Astrocyte (in vitro differentiated cells and primary cell): ENCODE results near the gene SLAMF8.

Source experiments
- EZH2 ChIP-seq: IDR thresholded peaks from 2 replicates; pipeline ENCODE4 v1.6.1; 2012; ENCODE audit warnings: mild to moderate bottlenecking, low read length, inconsistent platforms; ENCODE audit not compliant: insufficient read depth
- TF ChIP-seq, protein P1 (sequence below): IDR thresholded peaks from 2 replicates; pipeline ENCODE4 v1.5.1; 2011; ENCODE audit warnings: low read depth, mild to moderate bottlenecking, inconsistent platforms, low read length, moderate library complexity; ENCODE audit not compliant: insufficient read depth

DNA sequence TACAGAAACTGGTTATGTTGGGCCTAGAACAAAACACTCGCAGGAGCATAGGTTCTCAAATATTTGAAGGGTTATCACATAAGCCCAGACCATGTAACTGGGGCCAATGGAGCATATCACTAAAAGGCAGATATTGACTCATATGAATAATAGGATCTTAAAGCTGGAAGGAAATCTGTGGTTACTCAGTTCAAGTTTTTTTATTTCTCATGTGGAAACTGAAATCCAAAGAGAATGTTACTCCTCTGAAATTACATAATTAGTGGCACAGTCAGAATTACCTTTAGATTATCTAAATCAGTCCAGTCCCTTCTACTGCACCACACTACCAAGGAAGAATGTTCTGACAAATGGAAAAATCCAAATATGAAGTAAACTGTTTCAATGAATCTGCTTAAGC, 12.0 kb downstream of the SLAMF8 start:
- TF ChIP-seq, protein P1, sequence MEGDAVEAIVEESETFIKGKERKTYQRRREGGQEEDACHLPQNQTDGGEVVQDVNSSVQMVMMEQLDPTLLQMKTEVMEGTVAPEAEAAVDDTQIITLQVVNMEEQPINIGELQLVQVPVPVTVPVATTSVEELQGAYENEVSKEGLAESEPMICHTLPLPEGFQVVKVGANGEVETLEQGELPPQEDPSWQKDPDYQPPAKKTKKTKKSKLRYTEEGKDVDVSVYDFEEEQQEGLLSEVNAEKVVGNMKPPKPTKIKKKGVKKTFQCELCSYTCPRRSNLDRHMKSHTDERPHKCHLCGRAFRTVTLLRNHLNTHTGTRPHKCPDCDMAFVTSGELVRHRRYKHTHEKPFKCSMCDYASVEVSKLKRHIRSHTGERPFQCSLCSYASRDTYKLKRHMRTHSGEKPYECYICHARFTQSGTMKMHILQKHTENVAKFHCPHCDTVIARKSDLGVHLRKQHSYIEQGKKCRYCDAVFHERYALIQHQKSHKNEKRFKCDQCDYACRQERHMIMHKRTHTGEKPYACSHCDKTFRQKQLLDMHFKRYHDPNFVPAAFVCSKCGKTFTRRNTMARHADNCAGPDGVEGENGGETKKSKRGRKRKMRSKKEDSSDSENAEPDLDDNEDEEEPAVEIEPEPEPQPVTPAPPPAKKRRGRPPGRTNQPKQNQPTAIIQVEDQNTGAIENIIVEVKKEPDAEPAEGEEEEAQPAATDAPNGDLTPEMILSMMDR: no peak
- no peak for TF ChIP-seq EZH2
